A549 treated with Hydrocortisone at 1 μM for 4 hours (cell line): ENCODE measurements around the gene KIF21A. TPM values are rescaled to one million over a fixed set of nuclear protein-coding genes. Genes with fewer than 3 reads are reported as not detected.

Source experiments
- total RNA-seq: library from RNA; stranded (reverse); fragments of 200-300 nt; extraction: Qiagen RNA extraction; gene quantifications from 5 replicates; pipeline ENCODE4 v1.2.3, GENCODE V29; 2022

Gene KIF21A, protein sequence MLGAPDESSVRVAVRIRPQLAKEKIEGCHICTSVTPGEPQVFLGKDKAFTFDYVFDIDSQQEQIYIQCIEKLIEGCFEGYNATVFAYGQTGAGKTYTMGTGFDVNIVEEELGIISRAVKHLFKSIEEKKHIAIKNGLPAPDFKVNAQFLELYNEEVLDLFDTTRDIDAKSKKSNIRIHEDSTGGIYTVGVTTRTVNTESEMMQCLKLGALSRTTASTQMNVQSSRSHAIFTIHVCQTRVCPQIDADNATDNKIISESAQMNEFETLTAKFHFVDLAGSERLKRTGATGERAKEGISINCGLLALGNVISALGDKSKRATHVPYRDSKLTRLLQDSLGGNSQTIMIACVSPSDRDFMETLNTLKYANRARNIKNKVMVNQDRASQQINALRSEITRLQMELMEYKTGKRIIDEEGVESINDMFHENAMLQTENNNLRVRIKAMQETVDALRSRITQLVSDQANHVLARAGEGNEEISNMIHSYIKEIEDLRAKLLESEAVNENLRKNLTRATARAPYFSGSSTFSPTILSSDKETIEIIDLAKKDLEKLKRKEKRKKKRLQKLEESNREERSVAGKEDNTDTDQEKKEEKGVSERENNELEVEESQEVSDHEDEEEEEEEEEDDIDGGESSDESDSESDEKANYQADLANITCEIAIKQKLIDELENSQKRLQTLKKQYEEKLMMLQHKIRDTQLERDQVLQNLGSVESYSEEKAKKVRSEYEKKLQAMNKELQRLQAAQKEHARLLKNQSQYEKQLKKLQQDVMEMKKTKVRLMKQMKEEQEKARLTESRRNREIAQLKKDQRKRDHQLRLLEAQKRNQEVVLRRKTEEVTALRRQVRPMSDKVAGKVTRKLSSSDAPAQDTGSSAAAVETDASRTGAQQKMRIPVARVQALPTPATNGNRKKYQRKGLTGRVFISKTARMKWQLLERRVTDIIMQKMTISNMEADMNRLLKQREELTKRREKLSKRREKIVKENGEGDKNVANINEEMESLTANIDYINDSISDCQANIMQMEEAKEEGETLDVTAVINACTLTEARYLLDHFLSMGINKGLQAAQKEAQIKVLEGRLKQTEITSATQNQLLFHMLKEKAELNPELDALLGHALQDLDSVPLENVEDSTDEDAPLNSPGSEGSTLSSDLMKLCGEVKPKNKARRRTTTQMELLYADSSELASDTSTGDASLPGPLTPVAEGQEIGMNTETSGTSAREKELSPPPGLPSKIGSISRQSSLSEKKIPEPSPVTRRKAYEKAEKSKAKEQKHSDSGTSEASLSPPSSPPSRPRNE (N-terminal part only)
- 15.6 to 25.3 TPM (median 18.8 TPM) in 5 replicates for total RNA-seq

DNA sequence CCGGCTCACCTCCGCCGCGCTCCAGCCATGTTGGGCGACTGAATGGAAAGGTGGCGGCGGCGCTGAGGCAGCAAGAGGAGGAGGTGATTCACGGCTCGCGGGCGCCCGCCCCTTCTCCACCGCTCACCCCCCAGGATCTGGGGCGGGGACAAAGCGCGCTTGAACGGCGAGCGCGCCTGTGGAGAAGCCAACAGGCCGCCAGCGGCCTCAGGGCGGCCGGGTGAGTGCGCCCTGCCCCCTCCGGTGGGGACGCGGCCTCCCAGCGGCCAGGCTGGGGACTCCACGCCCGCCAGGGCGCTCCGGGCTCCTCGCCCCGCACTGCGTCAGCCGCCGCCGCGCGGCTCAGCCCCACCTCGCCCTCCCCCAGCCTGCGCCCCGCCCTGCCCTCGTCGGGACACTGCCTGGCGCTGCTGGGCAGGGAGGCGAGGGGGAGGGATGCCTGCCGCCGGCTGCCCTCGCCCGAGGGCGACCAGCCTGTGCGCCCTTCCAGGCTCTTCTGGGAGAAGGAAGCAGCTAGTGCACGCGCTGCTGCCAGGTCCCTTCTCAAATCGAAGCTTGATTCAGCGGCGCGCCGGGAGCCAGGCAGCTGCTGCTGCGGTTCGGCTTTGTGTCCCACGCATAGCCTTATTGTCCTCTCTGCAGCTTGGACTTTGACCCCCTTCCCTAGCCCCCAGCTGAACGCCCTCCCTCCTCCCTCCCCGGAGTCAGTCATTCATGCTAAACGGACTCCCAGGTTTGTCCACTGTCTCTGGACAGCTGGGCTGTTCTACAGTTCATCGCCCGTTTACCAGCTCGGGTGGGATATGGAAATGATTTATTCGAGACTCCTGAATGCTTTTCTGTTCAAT, at the start of gene KIF21A:
Gene KIF21A, minus strand, starts transcription at position 40 of the 848 bp plus-strand sequence. CDS start 150 bp downstream, outside the sequence.

Other genes with a start within 250 kb of the KIF21A start
- not detected in 5 replicates for gene ABCD2, start 176.7 kb upstream of the KIF21A start, total RNA-seq